GM12874 (cell line): ENCODE results near the gene ECHDC3.

ENCODE experiments used
- CTCF ChIP-seq: IDR thresholded peaks from 2 replicates; pipeline ENCODE4 v1.5.1; 2011; ENCODE audit warnings: low read depth, mild to moderate bottlenecking, control low read depth, low read length, moderate library complexity; ENCODE audit not compliant: insufficient read depth

Gene ECHDC3

GRCh38 chr10:11700539-11700938, 41.6 kb upstream of the ECHDC3 start:
- no peak for TF ChIP-seq CTCF

DNA sequence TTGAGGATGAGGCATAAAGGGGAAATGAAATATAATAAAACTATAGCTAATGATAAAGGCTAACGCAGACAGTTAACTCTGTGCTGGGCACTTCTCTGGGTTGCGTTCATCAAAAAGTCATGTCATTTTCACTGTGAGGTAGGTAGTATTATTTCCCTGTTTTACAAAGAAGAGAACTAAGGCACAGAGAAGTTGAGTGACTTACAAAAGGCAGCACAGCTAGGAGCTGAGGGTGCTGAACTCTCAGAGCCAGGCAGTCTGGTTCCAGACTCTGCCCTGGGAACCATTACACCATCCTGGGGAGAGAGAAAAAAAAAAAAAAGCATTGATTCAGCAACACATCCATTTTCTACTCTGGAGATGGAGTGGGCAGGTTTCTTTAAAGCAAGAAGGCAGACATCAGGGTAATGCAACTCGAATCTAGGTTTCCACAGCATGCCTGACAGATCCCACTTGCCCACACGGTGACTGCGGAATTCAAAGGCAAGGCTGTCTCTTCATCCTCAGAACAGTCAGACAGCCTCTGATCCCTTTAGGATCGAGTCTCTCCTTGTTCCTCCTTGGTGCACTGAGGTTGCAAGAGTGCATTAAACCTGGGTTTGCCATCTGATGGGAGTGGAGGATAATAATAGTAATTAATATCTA, 40.6 kb upstream of the ECHDC3 start:
- no peak for TF ChIP-seq CTCF

GRCh38 chr10:11702264-11702663, 39.9 kb upstream of the ECHDC3 start:
- no peak for TF ChIP-seq CTCF

DNA sequence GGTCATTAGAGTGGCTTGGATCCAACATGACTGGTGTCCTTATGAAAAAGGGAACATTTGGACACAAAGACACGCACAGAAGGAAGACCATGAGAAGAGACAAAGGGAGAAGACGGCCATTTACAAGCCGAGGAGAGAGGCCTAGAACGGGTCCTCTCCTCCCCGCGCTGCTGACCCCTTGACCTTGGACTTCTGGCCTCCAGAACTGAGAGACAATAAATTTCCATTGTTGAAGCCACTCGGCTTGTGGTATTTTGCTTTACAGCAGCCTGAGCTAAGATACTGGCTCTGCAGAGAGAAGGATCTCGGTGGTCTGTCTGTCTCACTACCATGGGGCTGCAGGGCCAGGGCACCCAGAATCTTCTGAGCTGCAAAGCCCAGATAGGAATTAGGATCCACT, 38.1 kb upstream of the ECHDC3 start:
- no peak for TF ChIP-seq CTCF

DNA sequence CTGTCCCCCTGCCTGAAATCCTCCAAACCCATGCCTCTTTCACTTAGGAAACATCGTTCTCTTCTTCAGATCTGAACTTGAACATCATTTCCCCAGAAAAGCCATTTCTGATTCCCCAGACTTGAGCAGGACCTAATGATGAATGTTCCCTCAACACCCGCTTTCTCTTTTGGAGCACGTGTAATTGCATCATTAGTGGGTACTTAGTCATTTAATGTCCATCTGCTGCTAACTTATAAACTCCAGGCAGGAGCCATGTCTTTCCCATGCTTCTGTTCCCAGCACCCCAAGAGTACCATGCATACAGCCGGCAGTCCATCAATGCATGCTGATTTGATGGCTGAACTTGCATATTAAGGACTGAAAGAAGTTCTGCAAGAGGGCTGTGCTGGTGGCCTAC, 36.5 kb upstream of the ECHDC3 start:
- TF ChIP-seq CTCF, result no peak

DNA sequence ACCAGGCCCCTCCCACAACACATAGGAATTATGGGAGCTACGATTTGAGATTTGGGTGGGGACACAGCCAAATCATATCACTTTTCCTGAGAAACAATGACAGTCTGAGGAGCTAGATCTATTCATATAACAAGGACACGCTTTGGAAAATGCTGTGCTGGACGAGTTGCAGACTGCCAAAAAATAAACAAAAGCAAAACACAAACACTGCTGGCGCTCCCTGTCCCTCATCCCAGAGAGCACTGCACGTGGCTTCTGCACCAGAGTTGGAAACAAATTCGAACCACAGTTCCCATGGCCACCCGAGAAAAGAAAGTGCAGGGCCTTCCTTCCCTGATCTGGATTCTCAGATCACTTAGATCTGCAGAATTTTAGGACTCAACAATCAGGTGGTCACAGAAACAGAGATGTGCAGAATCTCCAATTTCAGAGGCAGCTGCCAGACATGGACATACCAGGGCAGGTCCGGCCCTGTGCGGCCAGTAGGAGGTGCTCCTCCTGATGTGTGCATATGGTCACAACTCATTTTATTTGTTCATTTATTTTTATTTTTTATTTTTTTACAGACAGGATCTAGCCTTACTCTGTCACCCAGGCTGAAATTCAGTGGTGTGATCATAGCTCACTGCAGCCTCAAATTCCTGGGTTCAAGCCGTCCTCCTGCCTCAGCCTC, 35.2 kb upstream of the ECHDC3 start:
- TF ChIP-seq CTCF, result peak; percentile 28; the same call in 1 of the 2 replicates

GRCh38 chr10:11707624-11708350, 34.4 kb upstream of the ECHDC3 start:
- no peak for TF ChIP-seq CTCF
